HTERT RPE-1 (cell line): ENCODE data around the gene ITSN1.
"Not testable (repeated sequence)": the region's sequence is repeated elsewhere in the genome, so short reads cannot be mapped to it uniquely, and the experiment has no call there.

Experiments
- in situ Hi-C: fragments of 300-500 bp; cut with MboI; formaldehyde crosslinking; loops from 4 replicates; pipeline ENCODE4 v1.14.3; 2020; ENCODE audit warnings: low sequenced_read_pairs

The ITSN1 gene

GRCh38 chr21:33915368-33916199, 273.3 kb downstream of the ITSN1 start, which contains the start of gene ATP5PO:
Gene ATP5PO, minus strand, starts transcription at chr21:33915804. Its CDS starts 41 bp downstream, at chr21:33915763.
- in situ Hi-C loops: no loop called here

GRCh38 chr21:33916200-33916567, 273.9 kb downstream of the ITSN1 start:
- in situ Hi-C loops: no loop called here

- in situ Hi-C loops: no loop called here
Measured at GRCh38 chr21:33917421-33917820, 275.1 kb downstream of the ITSN1 start.

GRCh38 chr21:33924079-33924765, 281.9 kb downstream of the ITSN1 start:
- in situ Hi-C loops: no loop called here

GRCh38 chr21:33924766-33925100, 282.4 kb downstream of the ITSN1 start:
- in situ Hi-C loops: no loop called here

DNA sequence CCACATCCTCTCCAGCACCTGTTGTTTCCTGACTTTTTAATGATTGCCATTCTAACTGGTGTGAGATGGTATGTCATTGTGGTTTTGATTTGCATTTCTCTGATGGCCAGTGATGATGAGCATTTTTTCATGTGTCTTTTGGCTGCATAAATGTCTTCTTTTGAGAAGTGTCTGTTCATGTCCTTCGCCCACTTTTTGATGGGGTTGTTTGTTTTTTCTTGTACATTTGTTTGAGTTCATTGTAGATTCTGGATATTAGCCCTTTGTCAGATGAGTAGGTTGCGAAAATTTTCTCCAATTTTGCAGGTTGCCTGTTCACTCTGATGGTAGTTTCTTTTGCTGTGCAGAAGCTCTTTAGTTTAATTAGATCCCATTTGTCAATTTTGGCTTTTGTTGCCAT, 283.9 kb downstream of the ITSN1 start:
- in situ Hi-C loops: not testable (repeated sequence)

DNA sequence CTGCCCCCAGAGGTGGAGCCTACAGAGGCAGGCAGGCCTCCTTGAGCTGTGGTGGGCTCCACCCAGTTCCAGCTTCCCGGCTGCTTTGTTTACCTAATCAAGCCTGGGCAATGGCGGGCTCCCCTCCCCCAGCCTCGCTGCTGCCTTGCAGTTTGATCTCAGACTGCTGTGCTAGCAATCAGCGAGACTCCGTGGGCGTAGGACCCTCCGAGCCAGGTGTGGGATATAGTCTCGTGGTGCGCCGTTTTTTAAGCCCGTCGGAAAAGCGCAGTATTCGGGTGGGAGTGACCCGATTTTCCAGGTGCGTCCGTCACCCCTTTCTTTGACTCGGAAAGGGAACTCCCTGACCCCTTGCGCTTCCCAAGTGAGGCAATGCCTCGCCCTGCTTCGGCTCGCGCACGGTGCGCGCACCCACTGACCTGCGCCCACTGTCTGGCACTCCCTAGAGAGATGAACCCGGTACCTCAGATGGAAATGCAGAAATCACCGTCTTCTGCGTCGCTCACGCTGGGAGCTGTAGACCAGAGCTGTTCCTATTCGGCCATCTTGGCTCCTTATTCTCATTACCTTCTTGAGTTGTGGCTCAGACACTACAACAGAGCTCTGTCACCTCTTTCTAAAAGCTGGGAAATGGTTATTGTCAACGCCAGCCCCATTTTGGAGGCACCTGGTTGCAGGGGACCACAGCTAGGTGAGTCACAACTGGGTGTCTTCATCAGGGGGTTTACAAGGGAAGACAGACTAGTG, 288.9 kb downstream of the ITSN1 start:
- in situ Hi-C loops: not testable (repeated sequence)

- in situ Hi-C loops: no loop called here
Measured at GRCh38 chr21:33931799-33932390, 289.6 kb downstream of the ITSN1 start.

DNA sequence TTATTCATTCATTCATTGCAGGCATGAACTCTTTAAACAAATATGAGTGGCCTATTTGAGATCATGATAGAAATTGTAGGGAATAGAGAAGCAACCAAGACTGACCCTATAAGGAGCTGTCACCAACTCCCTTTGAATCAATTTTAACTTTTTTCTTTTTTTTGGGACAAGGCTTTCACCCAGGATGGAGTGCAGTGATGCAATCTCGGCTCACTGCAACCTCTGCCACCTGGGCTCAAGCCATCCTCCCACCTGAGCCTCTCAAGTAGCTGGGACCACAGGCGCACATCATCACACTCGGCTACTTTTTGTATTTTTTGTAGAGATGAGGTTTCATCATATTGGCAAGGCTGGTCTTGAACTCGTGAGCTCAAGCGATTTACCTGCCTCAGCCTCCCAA, 290.4 kb downstream of the ITSN1 start:
- in situ Hi-C loops: no loop called here

DNA sequence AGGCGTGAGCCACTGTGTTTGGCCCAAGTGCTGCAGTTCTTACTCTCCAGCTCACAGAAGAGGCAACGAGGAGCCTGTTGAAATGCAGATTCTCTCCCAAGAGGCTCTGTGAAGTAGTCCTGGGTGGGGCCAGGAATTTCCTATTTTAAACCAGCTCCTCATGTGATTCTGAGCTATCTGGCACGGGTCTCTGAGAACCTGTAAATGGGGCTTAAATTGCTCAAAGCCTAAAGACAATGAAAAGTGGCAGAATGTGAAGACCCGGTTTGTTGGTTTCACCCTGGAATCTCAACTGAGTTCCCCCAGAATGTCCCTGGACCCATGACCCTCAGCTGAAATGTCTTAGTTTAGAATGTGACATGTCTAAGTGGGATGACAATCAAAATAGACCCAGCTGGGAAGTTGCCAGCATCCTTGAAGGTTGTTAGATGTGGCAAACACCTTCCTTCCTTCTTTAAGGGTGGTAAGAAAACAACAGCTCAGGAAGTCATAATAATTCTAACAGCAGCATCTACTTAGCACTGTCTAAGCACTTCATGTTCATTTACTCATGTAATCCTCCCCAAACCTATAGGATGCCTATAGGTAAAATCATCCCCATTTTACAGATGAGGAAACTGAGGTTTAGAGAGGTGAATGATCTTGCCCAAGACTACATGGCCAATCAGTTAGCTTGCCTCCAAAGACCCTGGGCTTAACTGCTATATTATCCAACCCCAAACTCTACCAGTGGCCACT, 294.2 kb downstream of the ITSN1 start:
- in situ Hi-C loops: no loop called here

DNA sequence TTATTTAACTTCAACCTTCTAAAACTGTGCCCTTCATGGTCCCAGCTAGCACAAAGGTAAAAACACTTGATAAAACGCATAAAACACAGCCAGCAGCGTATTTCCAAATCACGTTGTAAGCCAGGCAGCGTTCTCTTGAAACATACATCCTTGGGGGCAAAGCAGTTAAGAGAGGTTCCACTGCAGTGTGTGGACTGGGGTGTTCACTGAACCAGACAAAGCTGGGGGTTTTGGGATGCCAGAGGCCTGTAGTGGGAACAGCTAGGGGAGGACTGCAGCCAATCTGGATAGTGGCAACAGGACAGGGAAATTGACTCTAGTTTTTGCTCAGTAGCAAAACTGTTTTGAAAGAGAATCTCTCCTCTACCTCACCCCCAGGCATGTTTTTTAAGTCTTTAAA, 294.8 kb downstream of the ITSN1 start:
- in situ Hi-C loops: no loop called here

DNA sequence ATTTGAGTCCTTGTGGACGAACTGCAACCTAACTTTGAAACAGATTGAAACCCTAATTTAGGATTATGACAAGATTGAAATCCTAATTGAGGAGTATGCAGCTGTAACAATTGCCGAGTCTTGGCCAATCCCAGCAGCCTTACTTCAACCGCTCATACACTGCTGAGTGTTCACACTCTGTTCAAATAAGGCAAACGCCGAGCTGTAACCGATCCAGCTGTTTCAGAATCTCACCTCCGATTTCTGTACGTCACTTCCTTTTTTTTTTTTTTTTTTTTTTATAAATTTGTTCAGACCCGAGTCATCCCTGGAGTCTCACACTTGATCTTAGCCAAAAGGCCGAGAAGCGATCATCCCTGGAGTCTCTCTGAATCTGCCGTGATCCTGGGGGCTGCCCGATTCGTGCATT, 295.6 kb downstream of the ITSN1 start:
- in situ Hi-C loops: no loop called here

- in situ Hi-C loops: no loop called here
Measured at GRCh38 chr21:33938381-33938780, 296.1 kb downstream of the ITSN1 start.

- in situ Hi-C loops: no loop called here
Measured at GRCh38 chr21:33939226-33939625, 296.9 kb downstream of the ITSN1 start.

GRCh38 chr21:33940164-33940880, 298.0 kb downstream of the ITSN1 start:
- in situ Hi-C loops: no loop called here

GRCh38 chr21:33940881-33941245, 298.6 kb downstream of the ITSN1 start:
- in situ Hi-C loops: no loop called here

DNA sequence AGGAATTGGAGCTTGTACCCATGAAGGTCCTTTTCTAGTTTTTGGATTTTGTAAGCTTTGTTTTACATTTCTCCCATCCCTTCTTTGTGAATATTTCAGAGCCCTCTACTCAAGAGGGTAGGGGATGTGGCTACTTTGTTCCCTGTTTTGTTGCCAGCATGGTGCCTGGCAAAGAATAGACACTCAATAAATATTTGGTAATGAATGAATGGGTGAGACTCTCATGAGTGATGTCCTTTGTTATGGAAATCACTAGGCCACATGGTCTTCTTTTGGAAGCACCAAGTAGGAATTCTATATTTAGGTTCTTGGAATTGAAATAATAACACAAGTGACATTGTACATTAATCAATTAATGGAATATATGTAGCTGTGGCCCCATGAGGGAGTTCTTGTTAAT, 300.1 kb downstream of the ITSN1 start:
- in situ Hi-C loops: no loop called here

DNA sequence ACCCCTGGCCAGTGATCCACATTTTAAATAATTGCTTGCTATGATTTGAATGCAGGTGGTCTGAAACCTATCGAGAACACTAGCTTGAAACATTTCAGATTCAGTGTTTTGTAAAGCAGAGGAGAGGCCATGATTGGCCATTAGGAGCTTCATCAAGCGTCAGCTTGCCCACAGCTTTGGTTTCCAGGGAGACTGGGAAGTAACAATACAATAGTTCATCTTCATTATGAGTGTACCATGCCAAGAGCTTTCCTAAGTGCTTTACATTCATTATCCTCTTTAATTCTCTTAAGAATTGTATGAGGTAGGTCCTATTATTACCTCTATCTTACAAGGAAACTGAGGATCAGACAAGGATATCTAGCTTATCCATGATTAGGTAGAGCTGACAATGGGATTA, 301.0 kb downstream of the ITSN1 start:
- in situ Hi-C loops: no loop called here

- in situ Hi-C loops: no loop called here
Measured at GRCh38 chr21:33944185-33944763, 302.0 kb downstream of the ITSN1 start.
